Endodermal cell (in vitro differentiated cells): ENCODE measurements around the gene ADAMTS18. TPM values are rescaled to one million over a fixed set of nuclear protein-coding genes. Genes with fewer than 3 reads are reported as not detected.

Experiments used
- DNase-seq: peaks from one replicate; pipeline ENCODE4 v3.0.0-alpha.2; 2017
- H3K27ac ChIP-seq: 2 replicates; pipeline ENCODE4 v1.5.1; 2013; ENCODE audit warnings: mild to moderate bottlenecking, low read depth, low read length, moderate library complexity
- H3K27me3 ChIP-seq: 2 replicates; pipeline ENCODE4 v1.6.1; 2013; ENCODE audit warnings: mild to moderate bottlenecking, low read length, moderate library complexity; ENCODE audit not compliant: insufficient read depth, control insufficient read depth, poor library complexity, severe bottlenecking
- H3K36me3 ChIP-seq: 2 replicates; pipeline ENCODE4 v1.7.0; 2013; ENCODE audit warnings: mild to moderate bottlenecking, low read length, moderate library complexity; ENCODE audit not compliant: control insufficient read depth, insufficient read depth
- H3K4me1 ChIP-seq: one replicate; pipeline ENCODE4 v1.7.0; 2013; ENCODE audit warnings: low read length; ENCODE audit not compliant: control insufficient read depth, insufficient read depth
- H3K4me3 ChIP-seq: 2 replicates; pipeline ENCODE4 v1.5.1; 2013; ENCODE audit warnings: mild to moderate bottlenecking, low read length, moderate library complexity
- H3K9ac ChIP-seq: 2 replicates; pipeline ENCODE4 v1.6.1; 2013; ENCODE audit warnings: mild to moderate bottlenecking, low read length, moderate library complexity; ENCODE audit not compliant: poor library complexity, severe bottlenecking; ENCODE audit errors: extremely low read depth
- H3K9me3 ChIP-seq: 2 replicates; pipeline ENCODE4 v1.6.1; 2013; ENCODE audit warnings: mild to moderate bottlenecking, low read length, moderate library complexity; ENCODE audit not compliant: control insufficient read depth
- H3K27ac Mint-ChIP-seq: 2 replicates; pipeline ENCODE4 v1.8.0; 2020; ENCODE audit warnings: mixed read lengths
- H3K27me3 Mint-ChIP-seq: 2 replicates; pipeline ENCODE4 v1.8.0; 2021; ENCODE audit warnings: mild to moderate bottlenecking, mixed read lengths; ENCODE audit not compliant: insufficient read depth
- H3K36me3 Mint-ChIP-seq: 2 replicates; pipeline ENCODE4 v1.8.0; 2020; ENCODE audit warnings: low read depth, mixed read lengths
- H3K4me1 Mint-ChIP-seq: 2 replicates; pipeline ENCODE4 v1.8.0; 2020; ENCODE audit warnings: mixed read lengths
- H3K4me3 Mint-ChIP-seq: 2 replicates; pipeline ENCODE4 v1.8.0; 2020; ENCODE audit warnings: mild to moderate bottlenecking, moderate library complexity, mixed read lengths
- H3K9me3 Mint-ChIP-seq: 2 replicates; pipeline ENCODE4 v1.8.0; 2020; ENCODE audit warnings: mild to moderate bottlenecking, mixed read lengths
- WGBS, 2 experiments: methylation state at CpG; one replicate each; pipeline versions ENCODE4 v1.1.5 to v1.1.7; 2013; ENCODE audit warnings: missing lambda C conversion rate in 2 of 2, mixed read lengths in 1 of 2; ENCODE audit not compliant: insufficient coverage in 1 of 2, insufficient read length in 1 of 2; 5-methylcytosine and 5-hydroxymethylcytosine counted together
- total RNA-seq, 2 donors: library from RNA; stranded (reverse); fragmentation: NEBNext Ultra II Directional in 1 of 2; extraction: Animal tissue kit (Norgen Biotek cat#: 25700) in 1 of 2; gene quantifications; 2 replicates in 1 of 2; 3 replicates in 1 of 2; pipeline ENCODE4 v1.2.1, GENCODE V29; 2021
- TF ChIP-seq, protein P1 (sequence below): fragments of 200-600 bp; sonication (generic); conservative IDR thresholded peaks from 2 replicates; pipeline ENCODE4 v1.5.0; 2021; ENCODE audit warnings: antibody characterized with exemption, mild to moderate bottlenecking

The ADAMTS18 gene
- total RNA-seq, 2 donors from 2014 or later, result 7.9 to 12.4 TPM

GRCh38 chr16:77386831-77387814 is 47.7 kb downstream of the ADAMTS18 start:
- DNase-seq, result no peak
- H3K27me3 ChIP-seq, result no peaks in the 10 kb centered on the region
- H3K36me3 ChIP-seq, result peaks cover 3% of the 10 kb centered on the region
- H3K9me3 Mint-ChIP-seq, result no peaks in the 10 kb centered on the region
- H3K4me3 Mint-ChIP-seq, result no peak overlapping the region
- no peak overlapping the region for H3K27ac Mint-ChIP-seq
- H3K4me3 ChIP-seq, result no peak overlapping the region
- no peak overlapping the region for H3K27ac ChIP-seq
- TF ChIP-seq, protein P1, sequence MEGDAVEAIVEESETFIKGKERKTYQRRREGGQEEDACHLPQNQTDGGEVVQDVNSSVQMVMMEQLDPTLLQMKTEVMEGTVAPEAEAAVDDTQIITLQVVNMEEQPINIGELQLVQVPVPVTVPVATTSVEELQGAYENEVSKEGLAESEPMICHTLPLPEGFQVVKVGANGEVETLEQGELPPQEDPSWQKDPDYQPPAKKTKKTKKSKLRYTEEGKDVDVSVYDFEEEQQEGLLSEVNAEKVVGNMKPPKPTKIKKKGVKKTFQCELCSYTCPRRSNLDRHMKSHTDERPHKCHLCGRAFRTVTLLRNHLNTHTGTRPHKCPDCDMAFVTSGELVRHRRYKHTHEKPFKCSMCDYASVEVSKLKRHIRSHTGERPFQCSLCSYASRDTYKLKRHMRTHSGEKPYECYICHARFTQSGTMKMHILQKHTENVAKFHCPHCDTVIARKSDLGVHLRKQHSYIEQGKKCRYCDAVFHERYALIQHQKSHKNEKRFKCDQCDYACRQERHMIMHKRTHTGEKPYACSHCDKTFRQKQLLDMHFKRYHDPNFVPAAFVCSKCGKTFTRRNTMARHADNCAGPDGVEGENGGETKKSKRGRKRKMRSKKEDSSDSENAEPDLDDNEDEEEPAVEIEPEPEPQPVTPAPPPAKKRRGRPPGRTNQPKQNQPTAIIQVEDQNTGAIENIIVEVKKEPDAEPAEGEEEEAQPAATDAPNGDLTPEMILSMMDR, result no peak
- H3K9me3 ChIP-seq, result no peaks in the 10 kb centered on the region
- peaks cover 11% of the 10 kb centered on the region for H3K36me3 Mint-ChIP-seq
- H3K4me1 Mint-ChIP-seq, result peaks cover 5% of the 10 kb centered on the region
- no peaks in the 10 kb centered on the region for H3K27me3 Mint-ChIP-seq
- no peak overlapping the region for H3K9ac ChIP-seq
- WGBS, 2 experiments, result 94 to 97% methylated on average over 8 to 9 of the region's 9 CpGs
- H3K4me1 ChIP-seq, result no peaks in the 10 kb centered on the region

- Histone ChIP-seq H3K9me3 (no peaks in the 10 kb centered on the region), H3K27me3 (no peaks in the 10 kb centered on the region), H3K36me3 (no peaks in the 10 kb centered on the region), H3K27ac (no peak overlapping the region), H3K4me1 (no peaks in the 10 kb centered on the region), H3K9ac (no peak overlapping the region), H3K4me3 (no peak overlapping the region)
- Mint-ChIP-seq H3K27me3 (no peaks in the 10 kb centered on the region), H3K36me3 (peaks cover 14% of the 10 kb centered on the region), H3K4me3 (no peak overlapping the region), H3K4me1 (peaks cover 11% of the 10 kb centered on the region), H3K27ac (no peak overlapping the region), H3K9me3 (no peaks in the 10 kb centered on the region)
- WGBS, 2 experiments, result 92% methylated on average over 3 of the region's 3 CpGs; no CpG with 5 or more reads in 1 of the 2 experiments
- no peak for DNase-seq
- TF ChIP-seq, protein P1, result no peak
Observed at GRCh38 chr16:77385481-77385880, 49.4 kb downstream of the ADAMTS18 start.

GRCh38 chr16:77383606-77384187 is 51.1 kb downstream of the ADAMTS18 start:
- Histone ChIP-seq H3K4me3 (no peak overlapping the region), H3K9me3 (no peaks in the 10 kb centered on the region), H3K36me3 (no peaks in the 10 kb centered on the region), H3K27ac (no peak overlapping the region), H3K27me3 (no peaks in the 10 kb centered on the region), H3K9ac (no peak overlapping the region), H3K4me1 (no peaks in the 10 kb centered on the region)
- Mint-ChIP-seq H3K4me3 (no peak overlapping the region), H3K27ac (no peak overlapping the region), H3K27me3 (no peaks in the 10 kb centered on the region), H3K36me3 (peaks cover 11% of the 10 kb centered on the region), H3K4me1 (peaks cover 6% of the 10 kb centered on the region), H3K9me3 (no peaks in the 10 kb centered on the region)
- TF ChIP-seq, protein P1, result no peak
- 92 to 99% methylated on average over 7 to 8 of the region's 8 CpGs for WGBS, 2 experiments
- DNase-seq, result no peak
